A673 (cell line): Measurements from ENCODE around the gene ADARB2.

Experiments used
- CTCF ChIP-seq: fragments of 300-800, 200-600 bp; sonication (generic); conservative IDR thresholded peaks from 2 replicates; pipeline ENCODE4 v1.5.1; 2017; ENCODE audit warnings: low read depth, mild to moderate bottlenecking, antibody characterized with exemption, low read length, moderate library complexity, mixed read lengths
- EZH2 ChIP-seq: fragments of 200-600 bp; sonication (generic); IDR thresholded peaks from 2 replicates; pipeline ENCODE4 v1.6.1; 2017; ENCODE audit warnings: borderline replicate concordance, low read depth, mild to moderate bottlenecking, mixed read lengths, antibody characterized with exemption, low read length; ENCODE audit not compliant: poor library complexity, severe bottlenecking

- TF ChIP-seq CTCF (no peak), EZH2 (no peak)
These were observed 325.9 kb downstream of the ADARB2 start for GRCh38 chr10:1411451-1411850.
